GM18907 (cell line): ENCODE measurements around the gene FLT4.
"Not testable (repeated sequence)": the region's sequence is repeated elsewhere in the genome, so short reads cannot be mapped to it uniquely, and the experiment has no call there.

ENCODE experiments used
- ATAC-seq: cut with Tn5 transposase; IDR thresholded peaks from one replicate; pipeline ENCODE4 v1.9.1; 2021; ENCODE audit warnings: mild to moderate bottlenecking, moderate library complexity; ENCODE audit not compliant: unreplicated experiment

The FLT4 gene

DNA sequence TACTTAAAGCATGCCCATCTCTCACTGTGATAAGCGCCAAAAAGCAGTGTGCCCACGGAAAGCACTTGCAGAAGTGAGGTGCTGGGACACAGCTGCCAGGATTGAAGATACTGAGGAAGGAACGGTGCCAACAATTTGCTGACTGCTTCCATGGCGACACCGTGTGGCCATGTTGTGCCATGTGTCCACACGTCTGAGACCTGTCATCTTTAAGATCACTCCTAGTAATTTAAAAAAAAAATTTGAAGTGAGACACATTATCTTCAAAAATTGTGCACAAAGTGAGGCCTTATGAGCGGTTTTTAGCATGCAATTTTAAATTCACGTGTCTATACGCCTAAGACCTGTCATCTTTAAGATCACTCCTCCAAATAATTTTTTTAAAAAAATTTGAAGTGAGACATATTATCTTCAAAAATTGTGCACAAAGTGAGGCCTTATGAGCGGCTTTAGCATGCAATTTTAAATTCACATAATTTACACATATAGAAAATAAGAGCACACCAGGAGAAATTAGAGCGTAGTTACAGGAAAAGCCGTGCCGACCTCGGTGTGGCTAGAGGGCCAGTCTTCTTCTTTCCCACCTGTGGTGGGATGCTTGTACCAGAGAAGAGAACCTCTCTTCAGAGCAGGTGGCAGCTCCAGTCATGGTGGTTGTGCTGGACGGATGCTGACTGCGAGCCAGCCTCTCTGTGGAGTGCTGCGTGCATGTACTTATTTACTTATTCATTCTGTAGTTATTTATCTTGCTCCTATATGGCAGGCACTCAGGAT lies 21.4 kb upstream of the FLT4 start:
- ATAC-seq: no peak

DNA sequence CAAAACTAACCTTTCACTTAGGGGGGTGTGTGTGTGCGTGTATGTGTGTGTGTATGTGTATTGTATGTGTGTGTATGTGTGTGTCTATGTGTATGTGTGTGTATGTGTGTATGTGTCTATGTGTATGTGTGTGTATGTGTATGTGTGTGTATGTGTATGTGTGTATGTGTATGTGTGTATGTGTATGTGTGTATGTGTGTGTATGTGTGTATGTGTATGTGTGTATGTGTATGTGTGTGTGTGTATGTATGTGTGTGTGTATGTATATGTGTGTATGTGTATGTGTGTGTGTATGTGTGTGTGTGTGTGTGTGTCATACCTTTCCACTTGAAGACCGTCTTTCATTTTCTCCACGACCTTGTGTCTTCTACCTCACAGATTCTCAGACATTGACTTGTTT lies 20.8 kb upstream of the FLT4 start:
- no peak for ATAC-seq

DNA sequence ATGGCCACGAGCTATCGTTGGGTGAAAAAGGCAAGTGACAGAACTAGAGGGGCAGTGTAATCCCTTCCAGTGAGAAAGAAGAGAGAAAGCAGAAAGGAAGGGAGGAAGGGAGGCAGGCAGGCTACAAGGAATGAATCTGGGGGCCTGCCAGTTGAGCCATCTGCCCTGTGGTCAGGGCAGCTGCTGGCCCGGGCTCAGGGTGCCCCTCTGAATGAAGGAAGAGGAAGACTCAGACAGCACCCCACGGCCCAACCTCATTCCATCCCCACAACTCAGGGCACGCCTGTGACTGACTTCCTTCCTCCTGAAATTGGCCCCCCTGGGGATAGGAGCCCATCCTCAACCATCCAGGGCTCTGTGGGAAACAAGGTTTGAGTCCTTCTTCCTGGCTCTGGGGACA lies 20.3 kb upstream of the FLT4 start:
- ATAC-seq: no peak

DNA sequence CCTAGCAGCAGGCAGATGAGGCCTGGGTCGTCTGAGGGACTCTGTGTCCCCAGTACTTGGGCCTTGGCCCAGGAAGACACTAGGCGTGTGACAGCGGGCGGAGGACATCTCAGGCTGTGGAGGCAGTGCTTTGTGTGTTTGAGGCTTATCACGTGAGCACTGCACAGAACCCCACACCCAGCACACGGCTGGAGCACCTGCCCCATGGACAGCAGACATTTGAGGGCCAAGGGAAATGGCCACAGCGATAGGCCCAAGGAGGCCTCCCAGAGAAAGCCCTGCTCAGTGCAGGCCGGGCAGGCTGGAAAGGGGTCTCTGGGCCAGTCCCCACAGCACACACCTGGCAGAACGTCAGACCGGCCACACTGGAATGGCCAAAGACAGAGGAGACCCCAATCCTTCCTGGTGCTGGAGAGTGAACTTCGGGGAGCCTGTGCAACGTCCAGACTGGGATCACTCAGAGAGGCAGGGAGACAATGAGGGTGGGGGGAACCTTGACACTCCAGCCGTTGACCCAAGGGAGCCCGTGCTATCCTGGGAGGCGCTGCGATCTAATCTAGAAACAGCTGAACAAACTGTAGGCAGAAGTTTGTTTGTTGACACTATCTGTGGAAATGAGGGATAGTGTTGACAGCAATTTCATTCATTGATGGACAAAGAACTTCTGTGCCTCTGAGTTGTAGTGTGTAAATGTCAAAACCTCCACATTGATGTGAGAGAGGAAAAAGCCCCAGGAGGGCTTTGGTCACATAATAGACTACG lies 19.6 kb upstream of the FLT4 start:
- ATAC-seq: no peak

DNA sequence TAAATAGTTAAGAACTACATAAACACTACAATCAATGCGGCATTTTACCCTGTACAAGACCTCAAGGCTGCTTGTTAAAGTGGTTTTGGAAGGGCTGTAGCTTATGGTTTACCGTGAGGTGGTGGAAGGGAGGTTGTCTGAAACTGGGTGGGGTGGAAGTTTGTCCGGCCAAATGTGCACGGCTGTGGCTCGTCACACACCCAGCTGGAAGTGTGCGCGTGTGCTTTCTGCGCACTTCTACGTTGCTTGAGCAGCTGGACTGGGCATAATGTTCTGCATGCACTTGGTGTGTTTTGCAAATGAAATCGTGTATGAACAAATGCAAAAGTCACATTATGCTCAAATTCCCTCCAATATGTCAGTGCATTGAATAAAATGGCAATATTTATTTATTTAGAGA lies 17.4 kb upstream of the FLT4 start:
- ATAC-seq: no peak

DNA sequence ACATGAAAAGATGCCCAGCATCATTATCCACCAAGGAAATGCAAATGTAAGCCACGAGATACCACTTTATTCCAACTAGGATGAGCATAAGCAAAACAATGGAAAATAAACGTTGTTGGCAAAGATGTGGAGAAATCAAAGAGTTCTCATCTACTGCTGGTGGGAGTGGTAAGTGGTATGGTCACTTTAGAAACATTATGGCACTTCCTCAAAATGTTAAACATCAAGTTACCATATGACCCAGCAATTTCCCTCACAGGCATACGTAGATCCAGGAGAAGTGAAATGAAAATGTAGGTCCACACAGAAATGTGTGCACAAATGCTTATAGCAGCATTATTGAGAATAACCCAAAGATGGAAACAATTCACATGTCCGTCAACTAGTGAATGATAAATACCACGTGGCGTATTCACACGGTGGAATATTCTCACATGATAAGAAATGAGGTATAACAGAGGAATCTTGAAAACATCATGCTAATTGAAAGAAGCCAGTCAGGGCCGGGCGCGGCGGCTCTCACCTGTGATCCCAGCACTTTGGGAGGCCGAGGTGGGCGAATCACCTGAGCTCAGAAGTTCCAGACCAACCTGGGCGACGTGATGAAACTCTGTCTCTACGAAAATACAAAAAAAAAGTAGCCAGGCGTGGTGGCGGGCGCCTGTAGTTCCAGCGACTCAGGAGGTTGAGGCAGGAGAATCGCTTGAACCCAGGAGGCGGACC lies 16.4 kb upstream of the FLT4 start:
- no peak for ATAC-seq

DNA sequence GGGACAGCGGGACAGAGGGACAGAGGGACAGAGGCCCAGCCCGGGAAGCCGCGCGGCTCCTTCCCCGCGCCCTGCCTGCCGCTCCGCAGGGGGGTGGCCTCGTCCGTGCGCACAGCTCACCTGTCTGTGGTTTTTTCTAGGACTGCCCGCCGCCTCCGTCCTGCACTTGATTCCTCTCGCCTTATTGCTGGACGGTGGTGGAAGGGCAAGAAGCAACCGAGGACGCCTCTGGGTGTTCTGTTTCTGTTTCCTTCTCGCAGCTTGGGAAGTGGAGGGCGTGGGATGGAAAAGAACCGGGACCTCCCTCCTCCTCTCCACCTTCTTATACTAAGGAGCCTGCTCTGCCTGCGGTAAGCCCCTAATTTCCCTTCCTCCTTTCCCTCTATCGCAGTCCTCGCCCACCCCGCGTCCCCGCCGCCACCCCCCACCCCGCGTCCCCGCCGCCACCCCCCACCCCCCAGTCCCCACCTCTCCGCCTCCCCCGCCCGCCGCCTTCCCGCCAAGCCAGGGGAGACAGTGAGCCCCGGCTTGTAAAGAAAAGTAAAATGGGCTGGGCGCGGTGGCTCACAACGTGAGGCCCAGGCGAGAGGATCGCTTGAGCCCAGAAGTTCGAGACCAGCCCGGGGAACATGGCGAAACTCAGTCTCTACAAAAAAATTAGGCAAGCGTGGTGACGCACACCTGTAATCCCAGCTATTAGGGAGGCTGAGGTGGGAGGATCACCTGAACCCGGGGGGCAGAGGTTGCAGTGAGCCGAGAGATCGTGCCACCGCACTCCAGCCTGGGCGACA lies 9.6 kb upstream of the FLT4 start:
- ATAC-seq: no peak

DNA sequence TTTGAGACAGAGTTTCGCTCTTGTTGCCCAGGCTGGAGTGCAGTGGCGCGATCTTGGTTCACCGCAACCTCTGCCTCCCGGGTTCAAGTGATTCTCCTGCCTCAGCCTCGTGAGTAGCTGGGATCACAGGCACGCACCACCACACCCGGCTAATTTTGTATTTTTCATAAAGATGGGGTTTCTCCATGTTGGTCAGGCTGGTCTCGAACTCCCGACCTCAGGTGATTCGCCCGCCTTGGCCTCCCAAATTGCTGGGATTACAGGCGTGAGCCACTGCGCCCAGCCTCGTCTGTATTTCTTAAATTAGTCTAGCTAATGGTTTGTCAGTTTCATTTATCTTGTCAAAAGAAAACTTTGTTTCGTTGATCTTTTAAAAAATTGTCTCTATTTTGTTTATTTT lies 5.8 kb upstream of the FLT4 start:
- not testable (repeated sequence) for ATAC-seq

DNA sequence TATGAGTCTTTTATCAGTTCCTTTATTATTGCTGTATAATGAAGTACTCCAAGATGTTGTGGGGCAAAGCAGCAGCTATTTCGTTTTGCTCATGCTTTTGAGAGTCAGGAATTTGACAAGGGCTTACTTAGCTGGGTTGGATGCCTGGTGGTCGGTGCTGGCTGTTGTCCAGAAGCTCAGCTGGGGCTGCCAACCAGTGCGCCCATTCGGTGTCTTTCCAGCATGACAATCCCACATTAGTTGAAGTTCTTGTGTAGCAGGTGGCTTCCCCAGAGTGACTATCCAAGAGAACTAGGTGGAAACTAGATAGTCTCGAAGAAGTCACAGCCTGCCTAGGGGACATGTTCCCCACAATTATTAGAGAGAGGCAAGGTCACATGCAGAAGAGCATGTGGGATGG lies 3.4 kb upstream of the FLT4 start:
- ATAC-seq: no peak

DNA sequence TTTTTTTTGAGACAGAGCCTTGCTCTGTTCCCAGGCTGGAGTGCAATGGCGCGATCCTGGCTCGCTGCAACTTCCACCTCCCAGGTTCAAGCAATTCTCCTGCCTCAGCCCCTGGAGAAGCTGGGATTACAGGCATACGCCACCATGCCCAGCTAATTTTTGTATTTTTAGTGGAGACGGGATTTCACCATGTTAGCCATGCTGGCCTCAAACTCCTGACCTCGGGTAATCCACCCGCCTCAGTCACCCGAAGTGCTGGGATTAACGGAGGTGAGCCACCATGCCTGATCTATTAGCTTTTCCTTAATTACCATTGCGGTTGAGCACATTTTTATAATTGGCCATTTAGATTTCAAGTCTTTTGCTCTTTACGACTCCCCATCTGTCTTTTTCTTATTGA lies 2.9 kb upstream of the FLT4 start:
- ATAC-seq: no peak

DNA sequence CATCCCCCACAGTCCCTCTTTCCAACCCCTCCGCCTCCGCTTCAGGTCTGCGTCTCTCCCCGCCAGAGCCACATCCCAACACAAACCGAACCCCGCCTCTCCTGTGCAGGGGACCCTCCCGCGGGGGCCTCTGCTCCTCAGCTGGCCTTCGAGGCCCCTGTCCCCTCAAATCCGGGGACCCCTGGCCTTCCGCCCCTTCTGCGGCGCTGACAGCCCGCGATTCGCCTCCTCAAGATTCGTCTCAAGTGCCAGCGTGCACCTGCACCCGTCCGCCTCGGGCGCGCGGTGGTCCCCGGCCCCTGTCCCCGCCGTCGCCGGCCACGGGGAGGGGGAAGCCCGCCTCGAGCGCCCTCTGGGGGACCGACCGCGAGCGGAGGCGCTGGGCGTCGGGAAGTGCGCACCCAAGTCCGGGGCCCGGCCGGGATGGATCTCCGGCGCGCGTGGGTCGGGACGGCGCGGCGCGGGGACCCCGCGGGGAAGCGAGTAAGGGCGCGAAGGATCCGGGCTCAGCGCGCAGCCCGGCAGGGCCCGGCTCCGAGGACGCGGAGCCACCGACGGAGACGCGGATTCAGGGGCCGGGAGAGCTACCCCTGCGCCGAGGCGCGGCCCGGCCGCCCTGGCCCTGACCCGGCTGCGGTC lies 623 bp downstream of the FLT4 start:
- no peak for ATAC-seq

DNA sequence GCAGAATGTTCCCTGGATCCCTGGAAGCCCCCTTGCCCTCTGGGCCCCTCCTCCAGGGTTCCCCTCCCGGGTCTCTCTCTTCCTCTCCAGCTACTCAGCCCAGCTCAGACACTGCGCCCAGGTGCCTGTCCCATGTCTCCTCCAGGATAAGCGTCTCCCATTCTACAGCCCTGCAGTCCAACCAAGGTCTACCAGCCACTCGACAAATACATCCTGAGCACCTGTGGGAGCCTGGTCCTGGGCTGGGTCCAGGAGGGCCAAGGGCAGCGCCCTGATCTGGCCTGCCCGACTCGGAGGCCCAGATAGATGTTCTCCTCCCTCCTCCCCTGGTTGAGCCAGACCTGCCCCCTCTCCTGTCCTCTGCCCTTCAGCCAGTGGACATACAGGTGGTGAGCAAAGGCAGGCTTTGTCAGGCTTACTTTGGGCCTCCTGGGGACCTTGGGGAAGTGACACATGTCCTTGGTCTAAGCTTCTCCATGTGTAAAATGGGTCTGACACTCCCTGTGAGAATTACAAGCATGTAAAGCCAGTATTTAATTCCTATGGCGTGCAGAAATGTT lies 1.4 kb downstream of the FLT4 start:
- ATAC-seq: no peak

DNA sequence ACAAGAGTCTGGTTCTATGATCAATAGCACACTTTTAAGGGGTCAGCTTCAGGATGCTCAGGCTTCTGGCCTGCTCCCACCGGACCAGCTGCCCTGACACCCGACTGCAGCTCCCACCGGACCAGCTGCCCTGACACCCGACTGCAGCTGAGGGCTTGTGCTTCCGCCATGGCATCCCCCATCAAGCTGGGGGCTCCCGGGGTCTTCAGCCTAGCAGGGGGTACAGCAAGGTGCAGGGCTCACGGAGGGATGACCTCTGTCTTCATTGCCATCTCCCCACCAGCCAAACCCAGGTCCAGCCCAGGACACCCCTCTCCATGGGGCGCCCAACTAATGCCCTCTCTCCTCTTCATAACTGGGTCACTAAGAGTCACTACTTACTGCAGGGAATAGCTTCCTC lies 1.9 kb downstream of the FLT4 start:
- ATAC-seq: no peak

DNA sequence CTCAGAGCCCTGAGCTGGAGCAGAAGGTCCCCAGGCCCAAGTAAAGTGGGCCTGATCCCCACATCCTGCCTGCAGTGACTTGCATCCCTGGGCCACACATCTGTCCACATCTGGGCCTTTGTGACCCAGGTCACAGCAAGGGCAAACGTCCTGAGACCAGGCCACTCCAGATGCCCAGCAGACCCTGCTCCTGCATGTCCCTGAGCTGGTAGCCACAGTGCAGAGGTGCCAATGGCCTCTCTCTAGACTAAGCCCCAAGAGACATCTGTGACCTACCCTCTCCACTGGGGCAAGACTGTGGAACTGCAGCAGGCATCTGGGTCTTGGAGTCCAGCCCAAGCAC lies 2.5 kb downstream of the FLT4 start:
- ATAC-seq: no peak

DNA sequence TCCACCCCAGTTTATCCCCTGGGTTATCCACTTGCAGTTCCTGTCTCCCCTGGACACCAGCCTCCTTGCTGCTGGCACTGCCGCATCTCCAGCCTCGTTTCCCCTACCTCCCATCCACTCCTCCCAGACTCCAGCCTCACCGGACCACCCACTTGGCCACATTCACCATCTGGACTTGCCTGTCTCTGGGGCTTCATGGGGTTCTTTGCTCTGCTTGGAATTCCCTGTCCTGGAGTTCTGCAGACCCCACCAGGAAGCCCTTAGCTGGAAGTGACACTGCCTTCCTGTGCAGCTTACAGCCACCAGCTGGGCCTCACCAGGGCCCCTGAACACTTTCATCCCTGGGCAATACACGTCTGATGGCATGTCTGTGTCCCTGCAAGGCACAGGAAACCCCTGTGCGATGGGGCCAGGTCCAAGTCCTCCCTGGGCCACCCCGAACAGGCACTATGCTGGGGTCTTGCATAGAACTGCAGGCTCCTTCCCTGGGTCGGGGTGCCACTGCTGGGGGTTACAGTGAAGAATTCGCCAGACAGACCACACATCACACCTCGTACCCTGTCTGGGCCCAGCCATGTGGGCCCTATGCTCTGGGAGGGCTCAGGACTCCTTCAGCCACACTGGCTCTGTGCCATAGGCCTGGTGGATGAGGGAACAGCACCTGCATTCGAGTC lies 3.0 kb downstream of the FLT4 start:
- ATAC-seq: no peak

DNA sequence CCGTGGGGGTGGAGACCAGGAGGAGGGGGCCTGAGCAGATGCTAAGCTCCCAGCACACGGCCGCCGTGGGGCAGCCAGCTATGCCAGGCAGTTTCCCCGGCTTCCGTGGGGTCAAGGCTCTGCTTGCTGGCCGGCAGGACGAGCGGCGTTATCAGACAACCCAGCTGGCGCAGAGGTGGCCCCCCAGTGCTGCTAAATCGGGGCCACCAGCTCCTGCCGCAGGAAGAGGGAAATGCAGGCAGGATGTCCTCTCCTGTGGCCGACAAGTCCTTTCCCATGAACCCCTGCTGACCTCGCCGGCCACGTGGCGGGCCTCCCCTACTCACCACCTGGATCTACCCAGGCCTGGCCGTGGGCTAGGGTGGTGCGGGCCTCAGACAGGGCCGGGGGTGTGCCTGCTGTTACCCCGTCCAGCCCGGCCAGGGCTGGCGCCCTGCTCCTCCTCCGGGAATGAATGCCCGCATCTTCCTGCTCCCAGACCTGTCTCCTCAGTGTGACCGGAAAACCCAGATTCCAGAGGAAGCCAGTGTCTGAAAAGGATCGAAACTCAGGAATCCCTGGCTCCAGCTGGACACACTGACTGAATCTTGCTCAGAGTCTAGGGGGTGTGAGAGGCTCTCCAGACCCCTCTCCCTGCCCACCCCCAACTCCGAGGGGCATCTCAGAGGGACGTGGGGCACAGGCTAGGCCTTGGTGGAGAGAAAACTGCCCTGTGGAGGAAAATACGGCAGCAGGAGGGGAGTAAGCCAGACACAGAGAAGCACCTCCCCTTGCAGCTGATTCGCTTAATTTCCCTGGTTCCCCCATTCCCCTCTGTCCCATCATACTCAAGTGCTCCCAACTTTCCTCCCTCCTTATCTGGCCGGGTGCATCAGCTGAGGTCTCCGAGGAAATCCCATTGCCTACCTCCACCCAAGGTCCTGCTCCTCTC lies 3.9 kb downstream of the FLT4 start:
- no peak for ATAC-seq

DNA sequence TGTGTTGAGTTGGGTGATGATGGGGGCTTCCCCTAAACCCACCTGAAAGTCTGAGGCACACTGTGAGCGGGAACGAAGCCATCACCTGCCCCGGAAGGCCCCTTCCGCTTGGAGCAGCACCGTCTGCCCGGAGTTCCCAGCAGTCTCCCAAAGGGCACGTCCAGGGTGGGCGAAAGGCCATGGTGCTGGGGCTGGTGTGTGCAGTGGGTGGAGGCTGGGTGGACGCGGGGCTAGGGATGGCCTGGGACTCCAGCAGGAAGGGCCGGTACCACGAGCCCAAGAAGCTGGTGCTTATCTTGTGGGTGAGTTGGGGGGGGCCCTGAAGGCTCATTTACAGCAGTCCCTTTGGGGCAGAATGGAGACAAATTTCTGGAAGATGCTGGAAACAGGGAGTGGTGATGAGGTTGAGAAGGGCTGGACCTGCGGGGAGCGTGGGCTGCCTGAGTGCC lies 4.6 kb downstream of the FLT4 start:
- ATAC-seq: no peak

DNA sequence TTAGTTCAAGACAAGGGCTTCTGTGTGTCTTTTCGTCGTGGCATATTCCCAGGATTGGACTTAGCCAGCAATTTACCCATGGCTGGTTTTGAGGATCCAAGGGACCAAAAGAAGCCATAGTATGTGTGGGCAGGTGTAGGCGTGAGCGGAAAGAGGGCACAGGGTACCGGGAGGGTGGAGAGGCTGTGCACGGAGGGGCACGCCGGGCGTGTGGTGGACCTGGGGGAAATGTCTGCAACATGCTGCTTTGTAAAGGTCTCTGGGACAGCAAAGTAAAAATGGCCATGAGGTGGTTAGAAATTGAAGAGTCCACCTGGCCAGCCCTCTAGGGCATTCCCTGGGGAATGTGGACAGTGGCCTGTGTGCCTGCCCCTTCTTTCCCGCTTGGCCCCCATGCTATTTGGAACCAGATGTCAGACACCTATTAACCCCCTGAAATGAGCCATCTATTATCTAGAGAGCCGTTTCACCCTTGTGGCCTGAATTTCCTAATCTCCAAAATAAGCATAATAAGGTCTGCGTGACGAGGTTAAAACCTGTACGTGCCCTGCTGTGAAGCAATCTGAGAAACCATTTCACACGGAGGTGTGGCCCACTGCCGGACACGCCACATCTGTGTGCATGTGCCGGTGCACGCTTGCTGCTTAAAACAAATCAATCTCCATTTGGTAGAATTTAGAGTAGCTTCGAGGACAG lies 5.1 kb downstream of the FLT4 start:
- no peak for ATAC-seq
